NCI-H1048 (cell line): ENCODE results near the gene CST1.
"Not testable (repeated sequence)": the region's sequence is repeated elsewhere in the genome, so short reads cannot be mapped to it uniquely, and the experiment has no call there.

Source experiments
- DNase-seq: peaks from one replicate; lab custom pipeline; 2025; lab: John Stamatoyannopoulos, UW

Gene CST1, protein sequence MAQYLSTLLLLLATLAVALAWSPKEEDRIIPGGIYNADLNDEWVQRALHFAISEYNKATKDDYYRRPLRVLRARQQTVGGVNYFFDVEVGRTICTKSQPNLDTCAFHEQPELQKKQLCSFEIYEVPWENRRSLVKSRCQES

DNA sequence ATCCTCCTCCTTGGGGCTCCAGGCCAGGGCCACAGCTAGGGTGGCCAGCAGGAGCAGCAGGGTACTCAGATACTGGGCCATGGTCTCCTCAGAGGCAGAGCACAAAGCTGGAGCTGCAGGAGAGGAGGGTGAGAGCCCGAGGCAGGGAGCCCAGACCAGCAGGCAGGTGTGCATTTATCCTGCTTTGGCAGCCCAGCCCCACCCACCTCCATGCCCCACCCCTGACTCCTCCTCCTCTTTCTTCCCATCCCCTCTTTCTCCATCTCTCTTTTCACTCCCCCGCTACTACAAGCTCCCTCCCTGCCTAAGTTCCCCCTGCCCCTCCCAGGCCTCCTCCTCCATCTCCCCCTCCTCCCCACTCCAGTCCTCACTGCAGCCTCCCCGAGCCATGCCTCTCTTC is at the start of gene CST1:
TSS of gene CST1 (minus strand) at position 150 of the 400 bp plus-strand sequence. CDS start at position 81, 69 bp downstream.
- DNase-seq: not testable (repeated sequence)

DNA sequence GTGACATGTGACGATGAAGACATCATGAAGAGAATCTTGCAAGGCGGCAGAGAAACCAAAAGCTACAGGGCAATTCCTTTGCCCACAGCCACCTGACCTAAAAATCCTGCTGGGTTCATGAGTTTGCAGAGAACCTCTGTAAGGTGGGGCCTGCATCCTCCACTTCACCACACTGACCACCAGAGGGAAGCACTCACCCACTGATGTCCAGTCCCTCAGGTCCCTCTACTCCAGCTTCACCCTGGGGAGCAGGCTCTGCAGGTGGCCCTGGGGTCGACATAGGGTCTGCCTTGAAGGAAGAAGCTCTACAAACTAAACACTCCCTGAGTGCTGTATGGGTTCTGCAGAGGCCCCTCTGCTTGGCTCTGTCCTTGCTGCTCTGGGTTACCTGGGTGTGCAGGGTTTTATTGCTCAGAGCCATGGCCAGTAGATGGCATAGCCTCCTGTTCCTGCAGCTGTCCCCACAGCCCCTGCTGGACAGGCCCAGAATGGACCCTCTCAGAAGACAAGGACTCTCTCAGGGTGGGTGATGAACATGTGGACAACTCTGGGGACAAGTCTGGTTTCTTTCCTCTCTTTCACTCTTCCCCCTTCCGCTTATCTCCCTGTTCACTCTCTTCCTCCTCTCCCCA is 48.6 kb upstream of the CST1 start:
- not testable (repeated sequence) for DNase-seq

DNA sequence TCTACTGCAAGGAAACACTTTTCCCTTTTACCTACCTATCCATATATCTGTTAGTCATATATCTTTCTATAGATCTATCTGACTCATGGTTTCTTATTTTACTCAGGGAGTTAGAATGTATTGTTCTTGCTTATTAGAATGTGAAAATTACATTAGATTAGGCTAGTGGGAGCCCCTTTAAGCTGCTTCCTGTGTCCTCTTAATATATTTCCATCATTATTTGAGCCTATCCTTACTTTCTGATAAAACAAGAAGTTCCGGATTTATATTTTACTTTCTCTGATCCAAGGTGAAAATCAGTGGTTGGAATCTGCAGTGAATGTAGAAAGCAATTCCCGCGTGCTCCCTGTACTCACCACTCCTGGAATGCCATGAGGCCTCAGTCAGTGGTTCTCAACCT is 44.8 kb upstream of the CST1 start:
- DNase-seq: no peak

DNA sequence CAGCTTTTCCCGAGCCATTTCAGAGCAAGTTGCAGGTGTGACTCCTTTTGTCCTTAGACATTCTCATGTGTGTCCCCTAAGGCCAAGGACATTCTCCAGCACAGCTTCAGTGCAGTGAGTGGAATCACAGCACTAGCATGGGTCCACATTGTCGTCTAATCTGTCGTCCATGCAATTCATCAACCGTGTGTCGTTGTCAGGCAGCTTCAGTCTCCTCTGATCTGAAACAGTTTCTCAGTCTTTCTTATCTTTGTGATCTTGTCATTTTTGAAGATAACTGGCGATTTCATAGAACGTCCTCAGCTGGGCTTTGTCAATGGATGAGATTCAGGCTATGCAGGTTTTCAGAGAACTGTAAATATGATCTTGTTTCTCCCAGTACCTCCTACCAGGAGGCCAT is 44.1 kb upstream of the CST1 start:
- no peak for DNase-seq

DNA sequence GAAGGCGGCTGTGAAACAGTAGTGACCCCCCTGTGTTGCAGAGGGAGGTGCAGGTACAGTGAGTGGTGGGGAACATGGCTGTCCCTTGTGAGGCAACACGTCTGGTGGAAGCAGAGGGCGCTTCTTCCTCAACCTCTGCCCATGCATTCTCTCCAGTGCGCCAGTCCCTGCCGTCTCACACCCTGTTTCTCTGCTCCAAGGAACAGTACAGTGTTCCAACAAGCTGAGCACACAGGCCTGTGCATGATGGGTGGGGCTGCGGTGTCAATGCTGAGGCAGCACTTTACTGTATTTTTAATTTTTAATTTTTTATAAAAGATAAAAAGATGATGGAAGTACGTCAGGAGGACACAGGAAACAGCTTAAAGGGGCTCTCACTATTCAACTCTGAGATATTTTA is 43.3 kb upstream of the CST1 start:
- no peak for DNase-seq

DNA sequence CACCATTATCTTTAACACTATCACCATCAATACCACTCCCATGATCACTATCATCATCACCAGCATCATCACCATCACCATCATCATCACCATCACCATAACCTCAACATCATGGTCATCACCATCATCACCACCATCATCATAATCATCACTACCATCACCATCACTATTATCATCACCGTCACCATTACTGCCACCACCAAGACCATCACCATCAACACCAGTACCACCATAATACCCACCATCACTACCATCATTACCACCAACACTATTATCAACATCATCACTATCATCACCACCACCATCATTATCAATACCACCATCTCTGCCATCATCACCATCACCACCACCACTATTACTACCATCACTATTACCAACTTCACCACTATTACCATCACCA is 32.7 kb upstream of the CST1 start:
- no peak for DNase-seq

DNA sequence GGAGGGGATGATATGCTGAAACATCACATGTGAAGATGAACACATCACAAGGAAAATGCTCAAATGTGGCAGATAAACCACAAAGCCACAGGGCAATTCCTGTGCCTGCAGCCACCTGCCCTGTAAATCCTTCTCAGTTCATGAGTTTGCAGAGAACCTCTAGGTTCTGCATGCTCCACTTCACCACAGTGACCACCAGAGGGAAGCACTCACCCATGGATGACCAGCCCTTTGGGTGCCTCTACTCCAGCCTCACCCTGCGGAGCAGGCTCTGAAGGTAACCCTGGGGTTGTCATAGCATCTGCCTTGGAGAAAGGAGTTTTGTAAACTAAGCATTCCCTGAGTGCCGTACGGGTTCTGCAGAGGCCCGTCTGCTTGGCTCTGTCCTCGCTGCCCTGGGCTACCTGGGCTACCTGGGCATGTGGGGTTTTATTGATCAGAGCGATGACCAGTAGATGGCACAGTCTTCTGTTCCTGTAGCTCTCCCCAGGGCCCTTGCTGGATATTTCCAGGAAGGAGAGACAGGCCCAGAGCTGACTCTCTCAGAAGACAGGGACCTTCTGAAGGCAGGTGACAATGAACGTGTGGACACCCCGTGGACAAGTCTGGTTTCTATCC is 31.7 kb upstream of the CST1 start:
- no peak for DNase-seq

DNA sequence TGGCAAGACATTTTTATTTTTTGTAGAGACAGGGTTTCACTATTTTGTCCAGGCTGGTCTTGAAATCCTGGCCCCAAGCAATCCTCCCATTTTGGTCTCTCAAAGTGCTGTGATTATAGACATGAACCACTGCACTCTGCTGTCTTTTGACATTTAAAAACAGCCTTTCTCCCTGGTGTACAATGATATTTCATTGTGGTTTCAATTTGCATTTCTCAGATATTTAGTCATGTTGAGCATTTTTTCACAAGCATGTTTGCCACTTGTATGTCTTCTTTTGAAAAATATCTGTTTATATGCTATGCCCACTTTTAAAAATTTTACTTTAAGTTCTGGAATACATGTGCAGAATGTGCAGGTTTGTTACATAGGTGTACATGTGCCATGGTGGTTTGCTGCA is 27.9 kb upstream of the CST1 start:
- not testable (repeated sequence) for DNase-seq

DNA sequence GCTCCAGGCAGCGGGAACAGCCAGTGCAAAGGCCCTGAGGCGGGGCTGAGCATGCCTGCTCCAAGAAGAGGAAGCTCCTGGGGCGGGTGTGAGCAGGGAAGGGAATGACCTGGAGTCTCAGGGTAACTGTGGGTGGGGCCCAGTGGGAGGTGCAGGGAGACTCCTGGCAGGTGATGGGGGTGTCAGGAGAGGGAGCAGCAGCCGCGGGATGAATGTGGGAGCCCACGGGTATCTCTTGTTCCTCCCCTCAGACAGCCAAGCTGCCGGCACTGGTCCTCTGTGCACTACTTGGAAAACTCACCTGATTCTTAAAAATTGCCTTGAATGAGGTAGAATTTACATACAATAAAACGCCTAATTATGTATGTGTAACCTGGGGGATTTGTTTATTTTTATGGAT is 26.6 kb upstream of the CST1 start:
- DNase-seq: not testable (repeated sequence)

DNA sequence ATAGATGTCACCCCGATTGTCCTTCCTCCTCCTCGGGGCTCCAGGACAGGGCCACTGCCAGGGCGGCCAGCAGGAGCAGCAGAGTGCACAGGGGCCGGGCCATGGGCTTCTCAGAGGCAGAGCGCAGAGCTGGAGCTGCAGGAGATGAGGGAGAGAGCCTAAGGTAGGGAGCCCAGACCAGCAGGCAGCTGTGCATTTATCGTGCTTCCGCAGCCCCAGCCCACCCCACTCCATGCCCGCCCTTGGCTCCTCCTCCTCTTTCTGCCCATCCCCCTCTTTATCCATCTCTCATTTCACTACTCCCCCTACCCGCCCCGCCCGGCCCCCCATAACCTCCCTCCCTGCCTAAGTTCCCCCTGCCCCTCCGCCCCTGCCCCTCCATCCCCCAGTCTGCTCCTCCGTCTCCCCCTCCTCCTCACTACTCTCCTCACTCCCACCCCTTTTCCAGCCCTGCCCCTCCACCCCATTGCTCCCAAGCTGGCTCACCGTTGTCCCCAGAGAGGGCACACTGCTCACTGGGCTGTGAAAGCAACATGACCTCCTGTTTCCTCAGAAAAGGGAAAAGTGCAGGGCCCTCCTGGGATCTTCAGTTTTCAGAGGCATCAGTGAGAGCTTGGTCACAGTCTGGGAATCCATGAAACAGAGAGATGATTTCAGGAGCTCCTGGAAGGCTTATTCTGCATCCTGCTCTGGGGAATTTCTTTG is 25.5 kb upstream of the CST1 start:
- no peak for DNase-seq

DNA sequence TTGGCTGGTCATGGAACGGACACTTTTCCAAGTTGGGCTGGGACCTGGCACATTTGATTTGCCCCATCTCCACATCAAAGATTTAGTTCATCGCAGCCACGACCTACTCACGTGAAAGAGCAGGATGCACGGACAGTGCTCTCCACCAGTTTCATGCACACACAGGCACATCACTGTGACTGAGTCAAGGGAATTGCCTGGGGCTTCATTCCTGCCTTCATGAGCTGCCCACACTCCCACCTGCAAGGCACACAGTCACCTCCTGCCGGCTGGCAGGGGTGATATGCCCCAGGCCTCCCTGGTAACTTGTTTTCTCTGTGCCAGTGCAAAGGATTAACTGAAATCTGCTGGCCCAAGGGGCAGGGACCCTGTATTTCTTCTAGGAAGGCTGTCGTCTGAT is 23.3 kb upstream of the CST1 start:
- DNase-seq: no peak

DNA sequence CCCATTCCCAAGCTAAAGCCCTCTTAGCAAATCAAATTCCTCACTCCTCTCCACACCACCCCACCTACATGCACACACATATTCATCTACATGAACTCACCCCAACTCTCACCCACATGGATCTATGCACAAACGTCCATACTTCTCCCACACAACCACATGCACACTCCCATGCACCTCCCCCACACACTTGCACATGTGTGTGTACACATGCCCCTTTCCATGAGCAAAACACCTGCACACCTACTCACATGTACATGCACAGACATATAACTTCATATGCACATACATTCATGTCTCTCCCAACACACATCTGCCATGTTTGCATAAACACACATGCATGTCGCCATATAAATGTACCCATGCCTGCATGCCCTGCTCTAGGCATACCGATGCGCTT is 22.8 kb upstream of the CST1 start:
- no peak for DNase-seq

DNA sequence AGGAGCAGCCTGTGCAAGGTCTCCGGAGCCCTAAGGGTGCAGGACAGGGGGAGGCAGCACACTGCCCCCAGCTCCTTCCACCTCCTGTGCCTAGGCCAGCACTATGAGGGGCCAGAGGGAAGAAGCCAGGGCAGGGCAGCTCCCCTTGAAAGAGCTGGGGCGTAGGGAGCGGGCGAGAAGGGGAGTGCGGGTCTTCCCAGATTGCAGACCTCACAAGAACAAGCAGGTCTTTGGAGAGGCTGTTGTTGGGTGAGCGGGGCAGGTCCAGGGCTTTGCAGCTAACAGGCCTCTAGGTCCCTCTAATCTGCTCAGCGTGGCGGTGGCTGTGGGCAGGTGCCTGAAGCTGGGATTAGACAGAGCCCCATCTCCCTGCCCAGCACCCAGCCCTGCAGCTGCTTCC is 22.4 kb upstream of the CST1 start:
- DNase-seq: no peak

DNA sequence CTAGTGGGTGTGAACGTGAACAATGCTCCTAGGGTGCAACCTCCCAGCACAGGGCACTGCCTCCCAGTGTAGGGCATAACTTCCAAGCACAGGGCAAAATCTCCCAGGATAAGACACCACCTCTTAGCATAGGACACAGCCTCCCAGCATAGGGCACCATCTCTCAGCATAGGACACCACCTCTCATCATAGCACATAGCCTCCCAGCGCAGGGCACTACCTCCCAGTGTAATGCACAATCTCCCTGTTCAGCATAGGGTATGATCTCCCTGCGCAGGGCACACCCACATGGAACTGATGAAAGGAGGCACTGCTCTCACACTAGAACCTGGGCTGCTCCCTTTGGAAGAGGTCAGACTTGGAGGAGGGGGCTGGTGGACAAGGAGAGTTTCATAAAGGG is 21.3 kb upstream of the CST1 start:
- DNase-seq: no peak

DNA sequence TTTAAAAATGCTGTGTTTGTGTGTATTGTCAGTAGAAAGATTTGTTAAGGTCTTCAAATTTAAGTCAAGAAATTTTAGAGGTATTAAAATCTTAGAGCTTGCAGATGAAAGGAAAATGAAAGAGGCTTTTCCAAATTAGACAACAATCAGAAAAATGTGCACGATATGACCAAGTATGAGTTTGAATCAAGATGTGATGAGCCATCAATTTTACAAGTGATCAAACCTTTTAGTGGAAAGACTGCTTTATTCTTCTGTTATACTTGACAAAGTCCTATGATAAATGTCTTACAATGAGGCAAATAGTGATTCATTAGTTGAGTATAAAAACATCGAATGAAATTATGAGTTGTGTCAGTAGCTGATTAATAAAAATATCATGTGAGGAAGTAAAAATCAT is 19.6 kb upstream of the CST1 start:
- DNase-seq: no peak

DNA sequence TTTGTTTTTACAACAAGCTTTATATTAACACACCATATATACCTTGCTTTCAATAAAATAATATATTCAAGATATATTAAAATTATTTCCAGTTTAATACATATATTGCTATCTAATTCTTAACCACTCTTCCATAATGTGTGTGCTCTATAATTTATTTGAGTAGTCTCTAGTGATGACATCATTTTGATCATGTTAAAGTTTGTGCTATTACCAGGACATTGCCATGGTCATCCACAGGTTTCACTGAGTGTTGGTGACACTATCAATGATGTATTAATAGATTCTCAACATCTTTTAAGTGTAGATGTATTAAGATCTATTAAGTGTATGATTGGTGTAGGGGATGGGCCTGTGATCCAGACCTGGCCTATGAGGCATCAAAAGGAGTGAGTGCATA is 17.8 kb upstream of the CST1 start:
- DNase-seq: not testable (repeated sequence)

DNA sequence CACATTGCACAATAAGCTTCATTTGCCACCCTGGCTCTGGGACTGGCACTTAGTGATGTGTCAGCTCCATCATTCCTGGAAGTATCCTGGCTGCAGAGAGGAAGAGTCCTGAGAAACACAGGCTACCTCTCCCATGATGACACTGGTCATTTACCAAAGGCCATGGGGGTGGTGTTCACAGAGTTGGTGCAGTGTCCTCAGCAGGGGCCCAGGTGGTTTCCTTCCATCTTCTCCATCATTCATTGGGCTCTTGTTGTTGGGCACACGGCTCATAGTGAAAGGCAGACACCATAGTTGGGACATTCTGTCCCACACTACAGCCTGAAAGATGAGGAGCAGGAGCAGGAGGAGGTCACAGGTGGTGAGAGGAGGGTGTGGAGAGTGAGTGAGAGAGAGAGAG is 15.8 kb upstream of the CST1 start:
- DNase-seq: no peak

DNA sequence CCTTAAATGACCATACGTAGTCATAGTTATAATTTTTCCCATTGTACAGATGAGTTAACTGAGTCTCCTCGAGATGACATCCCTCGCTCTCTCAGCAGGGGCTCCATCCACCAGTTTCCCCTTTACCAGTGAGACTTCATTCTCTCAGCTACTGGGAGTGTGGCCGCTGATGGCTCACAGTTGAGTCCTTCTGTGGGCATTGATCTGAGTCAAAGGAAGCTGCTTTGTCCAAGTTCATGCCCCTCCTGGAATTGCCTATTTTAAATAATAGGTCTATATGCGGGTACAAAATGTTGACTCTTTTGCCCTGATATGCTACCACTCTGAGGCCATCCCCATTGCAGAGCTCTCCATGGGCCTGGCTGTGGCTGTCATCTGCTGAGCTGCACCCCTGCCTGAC is 14.8 kb upstream of the CST1 start:
- no peak for DNase-seq

DNA sequence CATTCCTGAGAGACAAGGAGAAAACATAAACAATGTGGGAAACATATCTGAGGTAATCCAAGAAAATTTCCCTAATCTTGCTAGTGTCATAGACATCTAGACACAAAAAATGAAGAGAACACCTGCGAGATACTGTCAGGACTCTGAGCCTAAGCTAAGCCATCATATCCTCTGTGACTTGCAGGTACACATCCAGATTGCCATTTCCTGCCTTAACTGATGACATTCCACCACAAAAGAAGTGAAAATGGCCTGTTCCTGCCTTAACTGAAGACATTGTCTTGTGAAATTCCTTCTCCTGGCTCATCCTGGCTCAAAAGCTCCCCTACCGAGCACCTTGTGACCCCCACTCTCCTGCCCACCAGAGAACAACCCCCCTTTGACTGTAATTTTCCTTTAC is 13.9 kb upstream of the CST1 start:
- DNase-seq: not testable (repeated sequence)

DNA sequence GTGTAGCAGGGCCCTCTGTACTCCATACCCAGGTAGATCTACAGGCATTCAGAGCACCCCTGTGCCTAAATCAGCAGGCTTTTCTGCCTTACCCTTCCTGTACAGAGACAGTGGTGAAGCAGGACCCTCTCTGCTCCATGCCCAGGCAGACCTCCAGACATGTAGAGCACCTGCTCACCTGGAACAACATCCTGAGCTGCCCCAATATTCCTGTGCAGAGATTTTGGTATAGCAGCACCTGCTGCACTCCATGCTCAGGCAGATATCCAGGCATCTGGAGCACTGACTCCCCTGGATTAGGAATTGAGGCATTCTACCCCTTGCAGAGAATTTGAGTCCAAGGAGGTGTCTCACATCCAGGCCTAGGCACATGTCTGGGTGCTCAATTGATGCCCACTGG is 12.6 kb upstream of the CST1 start:
- no peak for DNase-seq

DNA sequence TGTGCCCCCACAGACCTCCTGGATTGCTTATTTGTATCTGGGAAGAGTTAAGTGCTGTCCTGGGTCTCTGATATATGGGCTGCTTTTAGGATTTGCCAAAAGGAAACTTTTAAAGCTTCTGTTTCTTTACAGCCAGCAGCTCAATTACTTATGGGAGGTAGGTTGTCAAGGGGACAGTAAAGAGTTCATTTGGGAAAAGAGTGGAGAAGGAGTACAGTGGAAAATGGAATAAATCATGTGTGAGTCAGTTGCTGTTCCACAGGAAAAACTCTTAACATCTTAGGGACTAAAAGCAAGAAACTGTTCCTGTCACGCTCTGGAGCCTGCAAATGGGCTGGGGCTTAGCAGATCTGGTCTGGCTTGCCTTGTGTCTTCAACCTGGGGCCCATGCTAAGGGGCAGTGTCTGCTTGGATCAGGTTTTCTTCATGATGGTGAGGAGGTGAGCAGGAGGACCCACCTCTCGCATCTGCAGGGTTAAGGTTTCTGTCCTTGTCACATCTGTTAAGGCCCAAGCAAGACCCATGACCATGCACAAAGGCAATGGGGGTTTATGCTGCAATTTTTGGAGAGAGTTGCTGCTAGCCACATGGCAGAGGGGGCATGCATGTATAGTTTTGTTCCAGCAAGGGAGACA is 8.7 kb upstream of the CST1 start:
- no peak for DNase-seq

DNA sequence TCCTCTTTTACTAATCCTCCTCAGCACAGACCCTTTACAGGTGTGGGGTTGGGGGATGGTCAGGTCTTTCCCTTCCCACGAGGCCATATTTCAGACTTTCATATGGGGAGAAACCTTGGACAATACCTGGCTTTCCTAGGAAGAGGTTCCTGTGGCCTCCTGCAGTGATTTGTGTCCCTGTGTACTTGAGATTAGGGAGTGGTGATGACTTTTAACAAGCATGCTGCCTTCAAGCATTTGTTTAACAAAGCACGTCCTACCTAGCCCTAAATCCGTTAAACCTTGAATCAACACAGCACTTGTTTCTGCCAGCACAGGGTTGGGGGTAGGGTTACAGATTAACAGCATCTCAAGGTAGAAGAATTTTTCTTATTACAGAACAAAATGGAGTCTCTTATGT is 6.1 kb upstream of the CST1 start:
- DNase-seq: not testable (repeated sequence)

DNA sequence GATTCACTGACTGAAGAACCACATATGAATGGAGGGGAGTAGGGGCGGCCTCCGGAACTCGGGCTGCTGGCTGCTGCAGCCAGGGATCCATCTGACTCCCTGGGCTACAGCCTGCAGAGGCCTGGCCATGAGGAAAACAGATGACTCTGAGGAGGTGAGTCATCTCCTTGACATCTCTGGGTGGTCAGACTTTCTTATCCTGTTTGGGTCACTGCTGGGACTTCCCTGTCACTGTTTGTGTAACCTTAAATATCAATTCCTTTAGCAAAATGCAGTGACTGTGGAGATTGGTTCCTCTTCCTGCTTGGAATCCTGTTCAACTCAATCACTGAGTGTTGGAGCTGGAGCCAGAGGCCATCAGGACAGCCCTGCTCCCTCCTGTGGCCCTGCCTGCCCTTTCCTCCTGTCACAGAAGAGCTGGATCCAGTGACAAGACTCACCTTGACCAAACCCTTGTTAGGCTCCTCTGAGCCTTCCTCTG is 4.4 kb upstream of the CST1 start:
- not testable (repeated sequence) for DNase-seq
